Activated naive CD8-positive, alpha-beta T cell treated with anti-CD3 and anti-CD28 coated beads, Interleukin-2, amount 10 ng/mL, durations not matched to agents 7 days and 5 days (primary cell): Measurements from ENCODE around the gene PPP1CA. TPM values are rescaled to one million over a fixed set of nuclear protein-coding genes. Genes with fewer than 3 reads are reported as not detected.
A peak's percentile ranks its signal among the peaks of the same experiment; 100 is the strongest.
"Not testable (repeated sequence)": the region's sequence is repeated elsewhere in the genome, so short reads cannot be mapped to it uniquely, and the experiment has no call there.

ENCODE experiments used
- ATAC-seq: fragments of 150-1000 bp; cut with Tn5 transposase; one replicate; pipeline ENCODE4 v1.10.0; 2021; ENCODE audit warnings: low read depth, moderate library complexity
- POLR2A ChIA-PET: fragments of 350-600 bp; sonication (Branson Sonifier 250); formaldehyde crosslinking; loops from one replicate; lab custom pipeline; 2021; ENCODE audit warnings: antibody characterized with exemption; lab: Charles Lee
- DNase-seq: peaks from one replicate; pipeline ENCODE4 v3.0.0; 2021
- H3K27ac Mint-ChIP-seq: one replicate; pipeline ENCODE4 v1.8.0; 2022; ENCODE audit warnings: mild to moderate bottlenecking, mixed read lengths
- H3K27me3 Mint-ChIP-seq: one replicate; pipeline ENCODE4 v1.8.0; 2022; ENCODE audit warnings: mild to moderate bottlenecking, moderate library complexity, mixed read lengths
- H3K36me3 Mint-ChIP-seq: one replicate; pipeline ENCODE4 v1.8.0; 2021; ENCODE audit warnings: mild to moderate bottlenecking, mixed read lengths
- H3K4me1 Mint-ChIP-seq: one replicate; pipeline ENCODE4 v1.8.0; 2021; ENCODE audit warnings: mixed read lengths
- H3K4me3 Mint-ChIP-seq: one replicate; pipeline ENCODE4 v1.8.0; 2022; ENCODE audit warnings: mild to moderate bottlenecking, moderate library complexity, mixed read lengths
- H3K9me3 Mint-ChIP-seq: one replicate; pipeline ENCODE4 v1.8.0; 2021; ENCODE audit warnings: mixed read lengths
- total RNA-seq, 2 experiments: library from RNA; stranded (reverse); gene quantifications; one replicate each; pipeline ENCODE4 v1.2.3, GENCODE V29; 2021

PPP1CA gene
- total RNA-seq, 2 experiments from 2014 or later = 290 to 311 TPM

DNA sequence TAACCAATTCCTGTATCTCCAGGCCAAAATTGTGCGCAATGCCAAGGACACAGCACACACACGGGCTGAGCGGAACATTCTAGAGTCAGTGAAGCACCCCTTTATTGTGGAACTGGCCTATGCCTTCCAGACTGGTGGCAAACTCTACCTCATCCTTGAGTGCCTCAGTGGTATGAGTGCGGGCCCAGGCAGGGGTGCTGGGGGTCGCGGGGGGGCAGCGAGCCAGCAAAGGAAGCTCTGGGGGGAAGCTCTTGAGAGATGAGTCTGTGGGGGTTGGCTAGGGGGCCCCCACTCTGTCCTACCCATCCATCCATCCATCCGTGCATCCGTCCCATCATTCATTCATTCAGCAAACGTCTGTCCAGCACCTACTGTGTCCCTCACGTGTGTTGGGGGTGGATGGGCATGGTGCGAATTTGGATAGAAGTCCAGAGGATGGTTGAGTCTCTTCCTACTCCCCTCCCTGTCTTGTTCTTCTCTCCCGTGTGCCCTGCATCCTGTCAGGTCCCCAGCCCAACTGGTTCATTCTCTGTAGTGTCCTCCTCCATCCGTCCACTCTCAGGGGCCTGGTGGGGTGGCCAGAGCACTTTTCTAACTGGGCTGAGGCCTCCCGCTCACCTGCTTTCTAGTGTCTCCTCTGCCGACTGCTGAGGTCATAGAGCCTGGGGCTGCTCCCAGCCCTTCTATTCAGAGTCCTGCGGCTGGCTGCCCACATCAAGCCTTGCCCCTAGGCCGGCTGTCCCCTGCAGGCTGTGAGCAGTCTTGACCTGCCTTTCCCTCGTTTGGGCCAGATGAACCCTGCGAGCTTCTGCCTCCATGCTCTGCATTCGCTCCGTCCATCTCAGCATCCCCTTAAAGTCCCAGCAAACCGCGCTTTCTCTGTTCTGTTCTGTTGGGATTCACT, 29.9 kb upstream of the PPP1CA start:
- Mint-ChIP-seq H3K27ac (peak overlapping the region; percentile 78), H3K36me3 (peaks cover 24% of the 10 kb centered on the region), H3K4me1 (peaks cover 38% of the 10 kb centered on the region), H3K4me3 (peak overlapping the region; percentile 25), H3K9me3 (no peaks in the 10 kb centered on the region), H3K27me3 (no peaks in the 10 kb centered on the region)
- ATAC-seq = no peak
- no peak for DNase-seq
- POLR2A ChIA-PET = interaction anchor here (0.9 to 16.3 kb wide), 6 partner anchors 10 to 54 kb away, joined by 3 to 491 read pairs (median 92); partner anchors contain the start of genes CARNS1, PPP1CA and TBC1D10C

DNA sequence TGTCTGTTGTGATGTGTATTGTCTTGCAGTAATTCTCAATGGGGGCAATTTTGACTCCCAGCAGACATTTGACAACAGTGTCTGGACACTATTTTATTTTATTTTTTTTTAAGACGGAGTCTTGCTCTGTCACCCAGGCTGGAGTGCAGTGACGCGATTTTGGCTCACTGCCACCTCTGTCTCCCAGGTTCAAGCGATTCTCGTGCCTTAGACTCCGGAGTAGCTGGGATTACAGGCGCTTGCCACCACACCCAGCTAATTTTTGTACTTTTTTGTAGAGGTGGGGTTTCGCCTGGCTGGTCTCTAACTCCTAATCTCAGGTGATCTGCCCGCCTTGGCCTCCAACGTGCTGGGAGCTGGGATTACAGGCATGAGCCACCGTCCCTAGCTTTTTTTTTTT, 28.1 kb upstream of the PPP1CA start:
- Mint-ChIP-seq H3K4me3 (peak overlapping the region; percentile 97), H3K27ac (no peak overlapping the region), H3K4me1 (peaks cover 35% of the 10 kb centered on the region), H3K9me3 (no peaks in the 10 kb centered on the region), H3K36me3 (peaks cover 13% of the 10 kb centered on the region), H3K27me3 (no peaks in the 10 kb centered on the region)
- no peak for ATAC-seq
- POLR2A ChIA-PET = interaction anchor here (0.6 to 16.3 kb wide), 6 partner anchors 8 to 150 kb away, joined by 3 to 491 read pairs (median 37); partner anchors contain the start of genes CARNS1, CDK2AP2, PPP1CA and PTPRCAP
- DNase-seq = no peak

DNA sequence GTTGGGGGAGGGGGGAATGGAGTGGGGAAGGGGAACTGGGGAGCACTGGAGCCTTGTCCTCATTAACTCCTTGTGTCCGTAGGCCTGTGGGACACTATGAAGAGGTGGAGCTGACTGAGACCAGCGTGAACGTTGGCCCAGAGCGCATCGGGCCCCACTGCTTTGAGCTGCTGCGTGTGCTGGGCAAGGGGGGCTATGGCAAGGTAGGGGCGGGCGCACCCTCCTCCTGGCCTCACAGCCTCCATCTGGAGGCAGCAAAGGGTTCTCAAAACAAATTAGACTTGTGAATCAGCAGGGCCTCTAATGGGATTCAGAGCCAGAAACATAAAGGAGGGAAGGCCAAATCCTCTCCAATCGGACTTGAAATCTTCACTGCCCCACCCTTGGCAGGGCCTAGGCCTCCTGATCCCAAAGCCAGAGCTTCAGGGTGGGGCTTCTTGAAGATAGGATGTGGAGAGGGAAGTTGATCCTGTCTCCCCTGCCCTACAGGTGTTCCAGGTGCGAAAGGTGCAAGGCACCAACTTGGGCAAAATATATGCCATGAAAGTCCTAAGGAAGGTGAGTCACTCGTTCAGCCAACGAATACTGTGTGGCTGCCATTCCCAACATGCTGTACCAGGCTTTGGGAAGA, 27.5 kb upstream of the PPP1CA start:
- Mint-ChIP-seq H3K36me3 (peaks cover 13% of the 10 kb centered on the region), H3K27me3 (no peaks in the 10 kb centered on the region), H3K27ac (peak overlapping the region; percentile 93), H3K4me3 (peak overlapping the region; percentile 97), H3K9me3 (no peaks in the 10 kb centered on the region), H3K4me1 (peaks cover 37% of the 10 kb centered on the region)
- ATAC-seq (no peak), DNase-seq (no peak)
- POLR2A ChIA-PET = interaction anchor here (0.7 to 16.3 kb wide), 11 partner anchors 9 to 584 kb away, joined by 3 to 491 read pairs (median 4); partner anchors contain the start of genes CARNS1, CDK2AP2, POLD4 and PPP1CA

DNA sequence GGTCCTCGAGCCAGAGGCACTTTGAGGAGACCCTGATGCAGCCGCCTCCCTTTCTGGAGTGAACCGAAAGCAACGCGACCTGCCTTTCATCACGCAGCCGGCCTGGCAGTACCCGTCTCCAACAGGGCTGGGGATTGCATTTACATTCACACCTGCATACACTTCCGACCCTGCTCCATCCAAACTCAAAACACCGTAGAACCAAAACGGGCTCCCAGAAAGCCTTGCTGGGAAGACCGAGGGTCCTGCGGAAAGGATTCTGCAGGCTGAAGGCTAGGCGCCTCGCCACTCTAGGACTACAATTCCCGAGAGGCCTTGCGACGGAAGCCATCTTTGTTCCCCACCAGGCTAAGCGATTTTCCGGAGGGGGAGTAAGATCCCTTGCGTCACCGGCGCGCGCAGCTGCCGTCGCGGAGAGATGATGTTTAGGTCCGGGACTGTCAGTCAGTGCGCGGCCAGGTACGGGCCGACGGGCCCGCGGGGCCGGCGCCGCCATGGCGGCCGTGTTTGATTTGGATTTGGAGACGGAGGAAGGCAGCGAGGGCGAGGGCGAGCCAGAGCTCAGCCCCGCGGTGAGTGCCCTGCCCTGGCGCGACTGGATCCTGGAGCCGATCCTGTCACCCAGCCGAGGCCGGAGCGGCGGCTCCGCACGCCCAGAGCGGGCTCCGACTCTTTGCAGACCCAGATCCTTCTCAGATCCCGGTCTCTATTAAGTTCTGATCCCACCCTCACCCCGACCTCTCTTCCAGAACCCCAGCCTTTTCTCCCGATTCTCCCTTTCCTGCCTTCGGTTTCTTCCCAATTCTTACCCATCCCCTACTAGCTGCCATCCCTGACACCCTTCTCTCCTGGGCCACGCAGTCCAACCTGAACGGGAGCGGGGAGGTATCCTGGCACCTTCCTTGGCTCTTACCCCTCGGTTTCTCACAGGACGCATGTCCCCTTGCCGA, 26.7 kb upstream of the PPP1CA start, which contains the start of gene RPS6KB2:
Gene RPS6KB2 (plus strand): TSS at position 443 of the 950 bp plus-strand sequence. CDS start 52 bp downstream, at position 495.
- Mint-ChIP-seq H3K4me1 (peaks cover 34% of the 10 kb centered on the region), H3K9me3 (no peaks in the 10 kb centered on the region), H3K4me3 (peak within 1 kb of the TSS; percentile 97), H3K27me3 (no peaks in the 10 kb centered on the region), H3K36me3 (peaks cover 13% of the 10 kb centered on the region), H3K27ac (peak within 1 kb of the TSS; percentile 93)
- POLR2A ChIA-PET = interaction anchor here (0.7 to 16.3 kb wide), 13 partner anchors 10 to 584 kb away, joined by 3 to 491 read pairs (median 4); partner anchors contain the start of genes AIP, CARNS1, CDK2AP2 and POLD4
- ATAC-seq (peak; percentile 91), DNase-seq (peak; percentile 99)

DNA sequence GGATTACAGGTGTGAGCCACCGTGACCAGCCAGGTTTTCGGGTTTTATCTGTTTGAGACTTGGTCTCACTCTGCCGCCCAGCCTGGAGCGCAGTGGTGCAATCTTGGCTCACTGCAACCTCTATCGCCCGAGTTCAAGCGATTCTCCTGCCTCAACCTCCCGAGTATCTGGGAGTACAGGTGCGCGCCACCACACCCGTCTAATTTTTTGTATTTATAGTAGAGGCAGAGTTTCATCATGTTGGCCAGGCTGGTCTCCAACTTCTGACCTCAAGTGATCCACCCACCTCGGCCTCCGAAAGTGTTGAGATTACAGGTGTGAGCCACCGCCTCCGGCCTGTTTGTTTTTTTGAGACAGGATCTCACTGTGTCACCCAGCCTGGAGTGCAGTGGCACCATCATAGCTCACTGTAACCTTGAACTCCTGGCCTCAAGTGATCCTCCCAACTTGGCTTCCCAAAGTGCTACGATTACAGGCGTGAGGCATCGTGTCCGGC, 25.8 kb upstream of the PPP1CA start:
- POLR2A ChIA-PET = interaction anchor here (0.6 to 16.3 kb wide), 7 partner anchors 9 to 55 kb away, joined by 4 to 491 read pairs (median 18); partner anchors contain the start of genes AIP, CARNS1, PPP1CA and PTPRCAP
- not testable (repeated sequence) for DNase-seq, H3K27me3 Mint-ChIP-seq, ATAC-seq, H3K9me3 Mint-ChIP-seq
- peaks cover 13% of the 10 kb centered on the region for H3K36me3 Mint-ChIP-seq
- H3K27ac Mint-ChIP-seq = peak overlapping the region; percentile 93
- H3K4me1 Mint-ChIP-seq = peaks cover 34% of the 10 kb centered on the region
- H3K4me3 Mint-ChIP-seq = peak overlapping the region; percentile 97

DNA sequence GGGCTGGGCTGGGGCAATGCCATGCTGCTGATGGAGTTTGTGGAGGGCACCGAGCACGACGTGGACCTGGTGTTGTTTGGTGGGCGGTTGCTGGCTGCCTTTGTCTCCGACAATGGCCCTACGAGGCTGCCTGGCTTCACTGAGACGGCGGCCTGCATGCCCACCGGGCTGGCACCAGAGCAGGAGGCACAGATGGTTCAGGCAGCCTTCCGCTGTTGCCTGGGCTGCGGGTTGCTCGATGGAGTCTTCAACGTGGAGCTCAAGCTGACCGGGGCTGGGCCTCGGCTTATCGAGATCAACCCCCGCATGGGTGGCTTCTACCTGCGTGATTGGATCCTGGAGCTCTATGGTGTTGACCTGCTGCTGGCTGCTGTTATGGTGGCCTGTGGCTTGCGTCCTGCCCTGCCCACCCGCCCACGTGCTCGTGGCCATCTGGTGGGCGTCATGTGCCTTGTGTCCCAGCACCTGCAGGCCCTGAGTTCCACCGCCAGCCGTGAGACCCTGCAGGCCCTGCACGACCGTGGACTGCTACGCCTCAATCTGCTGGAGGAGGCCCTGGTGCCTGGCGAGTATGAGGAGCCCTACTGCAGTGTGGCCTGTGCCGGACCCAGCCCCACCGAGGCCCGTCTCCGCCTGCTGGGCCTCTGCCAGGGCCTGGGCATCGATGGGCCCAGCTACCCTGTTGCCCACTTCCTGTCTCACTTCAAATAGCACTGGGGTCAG, 22.4 kb upstream of the PPP1CA start:
- ATAC-seq (no peak), DNase-seq (no peak)
- H3K27ac Mint-ChIP-seq = no peak overlapping the region
- H3K36me3 Mint-ChIP-seq = peaks cover 2% of the 10 kb centered on the region
- POLR2A ChIA-PET = interaction anchor here (0.9 to 16.1 kb wide), 7 partner anchors 10 to 59 kb away, joined by 3 to 412 read pairs (median 4); partner anchors contain the start of genes AIP, PPP1CA, PTPRCAP and RPS6KB2
- peaks cover 25% of the 10 kb centered on the region for H3K4me1 Mint-ChIP-seq
- no peak overlapping the region for H3K4me3 Mint-ChIP-seq
- no peaks in the 10 kb centered on the region for H3K27me3 Mint-ChIP-seq
- no peaks in the 10 kb centered on the region for H3K9me3 Mint-ChIP-seq

DNA sequence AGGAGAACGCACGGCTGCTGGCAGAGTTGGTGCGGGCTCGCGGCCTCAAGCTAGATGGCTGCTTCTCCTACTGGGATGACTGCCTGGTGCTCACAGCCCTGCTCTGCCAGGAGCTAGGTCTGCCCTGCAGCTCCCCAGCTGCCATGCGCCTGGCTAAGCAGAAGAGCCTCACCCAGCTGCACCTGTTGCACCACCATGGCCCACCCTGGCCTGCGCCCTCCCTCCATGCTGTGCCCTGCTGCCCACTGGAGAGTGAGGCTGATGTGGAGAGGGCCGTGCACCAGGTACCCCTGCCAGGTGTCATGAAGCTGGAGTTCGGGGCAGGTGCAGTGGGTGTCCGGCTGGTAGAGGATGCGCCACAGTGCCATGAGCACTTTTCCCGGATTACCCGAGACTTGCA, 21.8 kb upstream of the PPP1CA start:
- POLR2A ChIA-PET = interaction anchor here (1.0 to 16.1 kb wide), 4 partner anchors 11 to 22 kb away, joined by 4 to 412 read pairs (median 13); partner anchors contain the start of genes PPP1CA, PTPRCAP, RPS6KB2 and TBC1D10C
- H3K27ac Mint-ChIP-seq = no peak overlapping the region
- H3K4me3 Mint-ChIP-seq = no peak overlapping the region
- ATAC-seq (no peak), DNase-seq (no peak)
- no peaks in the 10 kb centered on the region for H3K27me3 Mint-ChIP-seq
- H3K36me3 Mint-ChIP-seq = peaks cover 2% of the 10 kb centered on the region
- H3K9me3 Mint-ChIP-seq = no peaks in the 10 kb centered on the region
- peaks cover 28% of the 10 kb centered on the region for H3K4me1 Mint-ChIP-seq

DNA sequence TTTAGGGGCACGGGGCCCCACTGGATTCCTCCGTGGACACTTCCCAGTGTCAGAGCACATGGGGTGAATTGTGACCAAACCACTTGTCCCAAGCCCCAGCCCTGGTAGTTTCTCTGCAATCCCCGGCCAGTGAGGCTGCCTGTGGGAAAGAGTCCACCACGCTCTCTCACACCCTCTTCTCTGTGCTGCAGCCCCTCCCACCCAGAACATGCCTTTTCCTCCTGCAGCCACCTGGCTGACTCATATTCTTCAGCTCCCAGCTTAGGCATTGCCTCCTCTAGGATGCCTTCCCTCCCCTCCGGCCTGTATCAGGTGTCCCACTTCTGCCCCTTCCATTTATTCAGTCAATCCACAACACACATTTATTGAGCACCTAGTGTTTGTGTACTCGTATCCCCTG, 21.2 kb upstream of the PPP1CA start:
- ATAC-seq (no peak), DNase-seq (no peak)
- H3K27me3 Mint-ChIP-seq = no peaks in the 10 kb centered on the region
- H3K4me1 Mint-ChIP-seq = peaks cover 33% of the 10 kb centered on the region
- H3K9me3 Mint-ChIP-seq = no peaks in the 10 kb centered on the region
- H3K4me3 Mint-ChIP-seq = no peak overlapping the region
- POLR2A ChIA-PET = interaction anchor here (1.0 to 16.1 kb wide), 4 partner anchors 11 to 21 kb away, joined by 4 to 412 read pairs (median 13); partner anchors contain the start of genes PPP1CA, PTPRCAP, RPS6KB2 and TBC1D10C
- H3K27ac Mint-ChIP-seq = no peak overlapping the region
- H3K36me3 Mint-ChIP-seq = peaks cover 2% of the 10 kb centered on the region

DNA sequence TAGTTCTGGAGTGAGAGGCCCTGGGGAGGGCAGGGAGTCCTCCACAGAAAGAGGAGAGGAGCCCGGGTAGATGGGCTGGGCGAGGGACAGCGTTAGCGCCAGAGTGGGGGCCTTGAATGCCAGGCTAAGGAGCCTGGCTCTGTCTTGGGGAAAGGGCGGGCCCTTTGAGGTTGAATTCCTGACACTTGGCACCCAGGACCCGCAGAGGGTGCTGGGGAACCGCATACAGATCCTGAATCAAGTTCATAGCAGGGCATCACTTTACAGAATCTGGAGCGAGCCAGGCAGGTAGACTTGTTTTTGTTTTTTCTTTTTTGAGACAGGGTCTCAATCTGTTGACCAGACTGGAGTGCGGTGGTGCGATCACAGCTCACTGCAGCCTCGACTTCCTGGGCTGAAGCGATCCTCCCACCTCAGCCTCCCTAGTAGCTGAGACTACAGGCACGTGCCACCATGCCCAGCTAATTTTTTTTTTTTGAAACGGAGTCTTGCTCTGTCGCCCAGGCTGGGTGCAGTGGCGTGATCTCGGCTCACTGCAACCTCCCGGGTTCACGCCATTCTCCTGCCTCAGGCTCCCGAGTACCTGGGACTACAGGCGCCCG, 19.9 kb upstream of the PPP1CA start:
- H3K4me1 Mint-ChIP-seq = peaks cover 37% of the 10 kb centered on the region
- POLR2A ChIA-PET = interaction anchor here (1.9 to 16.1 kb wide), 7 partner anchors 9 to 83 kb away, joined by 10 to 412 read pairs (median 36); partner anchors contain the start of genes AIP, PITPNM1, PPP1CA and PTPRCAP
- H3K9me3 Mint-ChIP-seq = no peaks in the 10 kb centered on the region
- peaks cover 2% of the 10 kb centered on the region for H3K36me3 Mint-ChIP-seq
- ATAC-seq (no peak), DNase-seq (no peak)
- H3K27me3 Mint-ChIP-seq = no peaks in the 10 kb centered on the region
- peak overlapping the region; percentile 90 for H3K27ac Mint-ChIP-seq
- H3K4me3 Mint-ChIP-seq = peak overlapping the region; percentile 84

DNA sequence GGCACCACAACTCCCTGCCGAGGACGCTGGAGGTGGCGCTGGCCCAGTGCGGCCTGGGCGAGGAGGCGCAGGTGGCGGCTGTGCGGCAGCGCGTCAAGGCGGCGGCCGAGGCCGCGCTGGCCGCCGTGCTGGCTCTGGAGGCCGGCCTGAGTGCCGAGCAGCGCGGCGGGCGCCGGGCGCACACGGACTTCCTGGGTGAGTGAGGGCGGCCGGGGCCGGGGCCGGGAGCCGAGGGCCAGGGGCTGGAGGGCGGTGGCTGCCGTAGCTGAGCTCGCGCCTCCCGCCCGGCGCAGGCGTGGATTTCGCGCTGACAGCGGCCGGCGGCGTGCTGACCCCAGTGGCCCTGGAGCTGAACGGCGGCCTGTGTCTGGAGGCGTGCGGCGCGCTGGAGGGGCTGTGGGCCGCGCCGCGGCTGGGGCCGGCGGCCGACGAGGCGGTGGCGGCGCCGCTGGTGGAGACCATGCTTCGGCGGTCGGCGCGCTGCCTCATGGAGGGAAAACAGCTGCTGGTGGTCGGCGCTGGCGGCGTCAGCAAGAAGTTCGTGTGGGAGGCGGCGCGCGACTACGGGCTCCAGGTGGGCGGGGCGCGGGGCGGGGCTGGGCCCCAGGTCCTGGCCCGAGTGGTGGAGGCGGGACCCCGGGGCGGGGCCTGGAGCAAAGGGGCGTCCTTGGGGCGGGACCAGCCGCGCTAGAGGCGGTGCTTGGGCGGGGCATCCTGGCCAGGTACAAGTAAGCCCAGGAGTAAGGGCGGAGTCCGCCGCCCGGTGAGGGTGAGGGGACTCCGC, 19.2 kb upstream of the PPP1CA start:
- no peaks in the 10 kb centered on the region for H3K9me3 Mint-ChIP-seq
- POLR2A ChIA-PET = interaction anchor here (0.8 to 16.1 kb wide), 9 partner anchors 9 to 84 kb away, joined by 3 to 412 read pairs (median 30); partner anchors contain the start of genes AIP, PITPNM1, POLD4 and PPP1CA
- H3K4me1 Mint-ChIP-seq = peaks cover 43% of the 10 kb centered on the region

More for the DNA sequence above, 19.2 kb upstream of the PPP1CA start:
- peak overlapping the region; percentile 90 for H3K27ac Mint-ChIP-seq
- peak; percentile 75 for ATAC-seq
- no peaks in the 10 kb centered on the region for H3K36me3 Mint-ChIP-seq
- peak; percentile 100 for DNase-seq
- no peaks in the 10 kb centered on the region for H3K27me3 Mint-ChIP-seq
- peak overlapping the region; percentile 84 for H3K4me3 Mint-ChIP-seq
